ENCODE data around the gene ALPP. TPM values are rescaled to one million over a fixed set of nuclear protein-coding genes. Genes with fewer than 3 reads are reported as not detected.
A peak's percentile ranks its signal among the peaks of the same experiment; 100 is the strongest.

Gene ALPP
- total RNA-seq, 1 experiment from 2014 or later, result 0.20 TPM

GRCh38 chr2:232389327-232389726, 10.8 kb downstream of the ALPP start:
- Histone ChIP-seq H2BK120ac (ENCODE audit: low read depth, low read length, poor library complexity, severe bottlenecking) (no peak overlapping the region), H3K9ac (ENCODE audit: extremely low read depth, insufficient read length, low read length) (no peak overlapping the region), H3K4me2 (ENCODE audit: insufficient read depth, insufficient read length, low read length) (no peak overlapping the region), H3K23ac (ENCODE audit: insufficient read length, low read depth, low read length) (no peak overlapping the region), H3K9me3 (ENCODE audit: control insufficient read depth, low read depth, low read length) (no peaks in the 10 kb centered on the region), H3T11ph (ENCODE audit: low read length) (no peak overlapping the region), H4K5ac (ENCODE audit: insufficient read length, low read depth, low read length) (no peak overlapping the region), H2AFZ (ENCODE audit: low read length) (no peak overlapping the region), H2AK5ac (ENCODE audit: insufficient read length, low read length) (no peak overlapping the region), H3K4ac (ENCODE audit: low read depth, low read length) (no peak overlapping the region), H3K14ac (ENCODE audit: insufficient read depth, low read length) (no peak overlapping the region), H3K79me2 (ENCODE audit: insufficient read depth, low read length) (no peaks in the 10 kb centered on the region), H4K20me1 (ENCODE audit: control insufficient read depth, insufficient read depth, insufficient read length) (no peaks in the 10 kb centered on the region), H3K23me2 (ENCODE audit: insufficient read length, low read depth, low read length, poor library complexity, severe bottlenecking) (peaks cover 23% of the 10 kb centered on the region), H3K27ac (ENCODE audit: insufficient read length, low read depth, low read length) (no peak overlapping the region), H2BK15ac (ENCODE audit: low read depth, low read length) (no peak overlapping the region), H3K56ac (ENCODE audit: insufficient read length, low read depth, low read length) (no peak overlapping the region), H4K91ac (ENCODE audit: insufficient read length, low read depth, low read length) (no peak overlapping the region), H2BK20ac (ENCODE audit: low read depth, low read length, poor library complexity, severe bottlenecking) (no peak overlapping the region), H2BK5ac (ENCODE audit: insufficient read length, low read length) (no peak overlapping the region), H3K4me1 (ENCODE audit: insufficient read depth, low read length) (no peaks in the 10 kb centered on the region), H2BK12ac (ENCODE audit: insufficient read length, low read depth, low read length) (no peak overlapping the region), H4K8ac (replicated peaks; ENCODE audit: insufficient read length, low read depth, low read length) (no peak overlapping the region), H3K18ac (ENCODE audit: insufficient read length, low read depth, low read length) (no peak overlapping the region), H3K27me3 (ENCODE audit: insufficient read depth, low read length) (peaks cover 38% of the 10 kb centered on the region; the same call in 1 of the 2 replicates), H3K79me1 (ENCODE audit: insufficient read depth, low read depth, low read length, poor library complexity, severe bottlenecking) (no peaks in the 10 kb centered on the region)
- H3K4me3 Mint-ChIP-seq, result peak overlapping the region; percentile 31 to 41; a peak in 3 of 5 replicates
- H3K9me3 Mint-ChIP-seq, result peaks cover 2 to 3% of the 10 kb centered on the region in 2 experiments; a peak in 2 of 5 replicates
- no peak for TF ChIP-seq CTCF (conservative IDR thresholded peaks at IDR 0.05)
- no peak overlapping the region; a peak in 1 of 7 replicates for H3K27ac Mint-ChIP-seq
- H3K36me3 Mint-ChIP-seq (ENCODE audit: insufficient read depth in 1 of 3, low read depth in 3 of 3), result peaks cover 1 to 49% (median 9%) of the 10 kb centered on the region in 3 experiments; a peak in 5 of 7 replicates
- H3K27me3 Mint-ChIP-seq (ENCODE audit: low read depth), result peaks cover 78% of the 10 kb centered on the region
- no CpG with 5 or more reads among the region's 6 CpGs for WGBS (ENCODE audit: extremely low coverage, insufficient read length, low lambda C conversion rate)
- DNase-seq, result no peak
- H3K4me1 Mint-ChIP-seq, result peaks cover 30 to 36% of the 10 kb centered on the region in 2 experiments

Data from H9 (cell line).